ENCODE results near the gene RAB40C.

The RAB40C gene

GRCh38 chr16:560701-561412, 29.0 kb upstream of the RAB40C start:
- H3K27ac ChIP-seq (ENCODE audit: low read length) = no peak overlapping the region
- peaks cover 3% of the 10 kb centered on the region for H3K4me1 ChIP-seq (ENCODE audit: control insufficient read depth, low read depth, low read length)
- no peak overlapping the region for H3K4me3 ChIP-seq (ENCODE audit: low read length)
- H3K36me3 ChIP-seq (ENCODE audit: control insufficient read depth, low read depth, low read length) = no peaks in the 10 kb centered on the region
- H3K9ac ChIP-seq (ENCODE audit: low read length) = no peak overlapping the region
- H3K27me3 ChIP-seq (ENCODE audit: control insufficient read depth, insufficient read depth, low read length) = peaks cover 44% of the 10 kb centered on the region
- no peaks in the 10 kb centered on the region for H3K9me3 ChIP-seq (ENCODE audit: control insufficient read depth, low read depth, low read length)

GRCh38 chr16:561413-561794, 28.5 kb upstream of the RAB40C start:
- H3K4me3 ChIP-seq (ENCODE audit: low read length) = no peak overlapping the region
- H3K9ac ChIP-seq (ENCODE audit: low read length) = no peak overlapping the region
- no peak overlapping the region for H3K27ac ChIP-seq (ENCODE audit: low read length)
- H3K27me3 ChIP-seq (ENCODE audit: control insufficient read depth, insufficient read depth, low read length) = peaks cover 44% of the 10 kb centered on the region
- H3K36me3 ChIP-seq (ENCODE audit: control insufficient read depth, low read depth, low read length) = no peaks in the 10 kb centered on the region
- H3K4me1 ChIP-seq (ENCODE audit: control insufficient read depth, low read depth, low read length) = peaks cover 6% of the 10 kb centered on the region
- H3K9me3 ChIP-seq (ENCODE audit: control insufficient read depth, low read depth, low read length) = no peaks in the 10 kb centered on the region

DNA sequence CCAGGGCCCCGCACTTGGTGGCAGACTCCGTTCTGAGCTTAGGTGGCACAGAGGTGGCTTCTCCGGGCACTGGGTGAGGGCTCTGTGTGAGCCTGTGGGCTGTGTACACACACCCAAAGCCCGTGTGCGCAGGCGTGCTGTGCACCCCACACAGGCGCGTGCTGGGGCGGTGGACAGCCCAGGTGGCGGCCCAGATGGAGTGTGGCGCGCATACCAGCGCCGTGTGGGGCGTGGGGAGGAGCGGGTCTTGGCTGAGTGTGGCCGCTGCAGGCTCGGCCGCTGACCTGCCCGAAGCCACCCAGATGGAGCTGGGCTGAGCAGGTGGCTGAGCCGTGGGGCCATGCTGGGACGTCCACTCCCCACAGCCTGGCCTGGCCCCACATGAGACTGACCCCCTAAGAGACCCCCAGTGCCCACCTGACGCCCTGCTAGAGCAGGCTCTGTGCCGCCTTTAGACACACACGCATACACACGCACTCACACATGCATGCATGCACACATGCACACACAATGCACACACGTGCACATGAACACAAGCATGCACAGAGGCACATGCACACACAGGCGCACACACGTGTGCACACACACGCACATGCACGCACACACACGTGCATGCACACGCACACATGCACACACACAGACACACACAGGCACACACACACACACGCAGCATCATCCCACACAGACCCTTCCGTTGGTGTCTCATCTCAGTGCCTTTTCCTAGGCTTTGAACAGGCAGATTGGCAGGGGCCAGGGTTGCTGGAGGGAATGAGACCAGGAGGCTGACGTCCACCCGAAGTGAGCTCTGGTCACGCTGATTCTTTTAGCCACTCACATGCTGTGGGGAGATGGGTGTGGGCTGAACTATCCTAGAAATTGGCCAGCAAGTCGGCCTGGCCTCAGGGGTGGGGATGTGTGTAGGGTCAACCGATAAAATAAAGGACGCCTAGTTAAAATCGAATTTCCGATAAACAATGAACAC, 27.6 kb upstream of the RAB40C start:
- H3K27me3 ChIP-seq (ENCODE audit: control insufficient read depth, insufficient read depth, low read length) = peaks cover 44% of the 10 kb centered on the region

DNA sequence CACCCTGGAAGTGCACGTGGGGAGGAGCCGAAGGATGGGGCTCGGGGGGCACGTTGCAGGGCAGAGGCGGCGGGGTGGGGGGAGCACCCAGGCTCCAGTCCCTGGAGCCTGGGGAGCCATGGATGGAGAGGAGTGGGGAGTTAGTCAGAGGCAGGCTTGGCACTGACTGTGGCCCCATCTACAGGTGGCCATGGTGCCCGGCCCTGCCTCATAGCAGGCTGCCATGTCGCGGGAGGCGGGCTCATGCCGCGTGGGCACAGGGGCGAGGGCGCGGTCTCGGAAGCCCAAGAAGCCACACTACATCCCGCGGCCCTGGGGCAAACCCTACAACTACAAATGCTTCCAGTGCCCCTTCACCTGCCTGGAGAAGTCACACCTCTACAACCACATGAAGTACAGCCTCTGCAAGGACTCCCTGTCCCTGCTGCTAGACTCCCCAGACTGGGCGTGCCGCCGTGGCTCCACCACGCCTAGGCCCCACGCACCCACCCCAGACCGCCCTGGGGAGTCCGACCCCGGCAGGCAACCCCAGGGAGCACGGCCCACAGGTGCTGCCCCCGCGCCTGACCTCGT, 26.7 kb upstream of the RAB40C start:
- H3K9ac ChIP-seq (ENCODE audit: low read length) = no peak overlapping the region
- peaks cover 15% of the 10 kb centered on the region for H3K4me1 ChIP-seq (ENCODE audit: control insufficient read depth, low read depth, low read length)
- peaks cover 40% of the 10 kb centered on the region for H3K27me3 ChIP-seq (ENCODE audit: control insufficient read depth, insufficient read depth, low read length)

More for the DNA sequence above, 27.6 kb upstream of the RAB40C start:
- Histone ChIP-seq H3K4me3 (ENCODE audit: low read length) (no peak overlapping the region), H3K4me1 (ENCODE audit: control insufficient read depth, low read depth, low read length) (peaks cover 14% of the 10 kb centered on the region), H3K27ac (ENCODE audit: low read length) (no peak overlapping the region), H3K9me3 (ENCODE audit: control insufficient read depth, low read depth, low read length) (no peaks in the 10 kb centered on the region), H3K36me3 (ENCODE audit: control insufficient read depth, low read depth, low read length) (no peaks in the 10 kb centered on the region), H3K9ac (ENCODE audit: low read length) (no peak overlapping the region)

DNA sequence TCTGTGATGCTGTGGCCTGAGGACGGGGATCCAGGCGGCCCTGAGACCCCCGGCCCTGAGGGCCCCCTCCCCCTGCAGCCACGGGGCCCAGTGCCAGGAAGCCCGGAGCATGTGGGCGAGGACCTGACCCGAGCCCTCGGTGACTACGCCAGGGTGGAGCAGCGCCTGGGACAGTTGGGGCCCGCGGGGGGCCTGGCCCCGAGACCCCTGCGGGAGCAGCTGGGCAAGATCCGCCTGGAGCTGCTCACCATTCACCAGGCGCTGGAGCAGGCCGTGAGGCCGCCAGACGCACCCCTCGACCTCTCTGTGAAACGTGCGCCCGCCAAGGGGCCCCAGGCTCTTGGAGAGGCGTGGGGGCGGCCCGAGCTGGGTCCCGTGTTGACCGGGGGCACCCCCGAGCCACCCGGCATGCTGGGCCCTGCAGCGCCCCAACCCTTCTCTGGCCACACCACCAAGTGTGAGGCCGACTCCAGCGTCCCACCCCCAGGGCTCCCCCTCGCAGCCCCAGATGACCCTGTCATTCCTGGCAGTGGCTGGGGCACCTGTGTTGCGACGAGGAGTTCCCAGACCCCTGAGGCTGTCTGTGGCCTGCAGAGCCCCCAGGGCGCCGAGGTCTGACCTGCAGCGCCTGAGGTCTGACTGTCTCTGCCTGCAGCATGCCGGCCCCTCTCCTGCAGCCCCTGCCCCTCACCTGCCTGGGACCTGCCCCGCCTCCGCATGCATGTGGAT, 25.0 kb upstream of the RAB40C start:
- Histone ChIP-seq H3K36me3 (ENCODE audit: control insufficient read depth, low read depth, low read length) (no peaks in the 10 kb centered on the region), H3K27me3 (ENCODE audit: control insufficient read depth, insufficient read depth, low read length) (peaks cover 23% of the 10 kb centered on the region), H3K9me3 (ENCODE audit: control insufficient read depth, low read depth, low read length) (no peaks in the 10 kb centered on the region), H3K9ac (ENCODE audit: low read length) (no peak overlapping the region), H3K27ac (ENCODE audit: low read length) (no peak overlapping the region), H3K4me3 (ENCODE audit: low read length) (no peak overlapping the region), H3K4me1 (ENCODE audit: control insufficient read depth, low read depth, low read length) (peaks cover 16% of the 10 kb centered on the region)

More for the DNA sequence above, 26.7 kb upstream of the RAB40C start:
- Histone ChIP-seq H3K36me3 (ENCODE audit: control insufficient read depth, low read depth, low read length) (no peaks in the 10 kb centered on the region), H3K27ac (ENCODE audit: low read length) (no peak overlapping the region), H3K4me3 (ENCODE audit: low read length) (no peak overlapping the region), H3K9me3 (ENCODE audit: control insufficient read depth, low read depth, low read length) (no peaks in the 10 kb centered on the region)

GRCh38 chr16:565419-566330, 24.2 kb upstream of the RAB40C start:
- H3K9ac ChIP-seq (ENCODE audit: low read length) = no peak overlapping the region
- H3K4me1 ChIP-seq (ENCODE audit: control insufficient read depth, low read depth, low read length) = peaks cover 16% of the 10 kb centered on the region
- no peak overlapping the region for H3K27ac ChIP-seq (ENCODE audit: low read length)
- no peaks in the 10 kb centered on the region for H3K9me3 ChIP-seq (ENCODE audit: control insufficient read depth, low read depth, low read length)
- no peaks in the 10 kb centered on the region for H3K36me3 ChIP-seq (ENCODE audit: control insufficient read depth, low read depth, low read length)
- H3K4me3 ChIP-seq (ENCODE audit: low read length) = no peak overlapping the region
- peaks cover 21% of the 10 kb centered on the region for H3K27me3 ChIP-seq (ENCODE audit: control insufficient read depth, insufficient read depth, low read length)

DNA sequence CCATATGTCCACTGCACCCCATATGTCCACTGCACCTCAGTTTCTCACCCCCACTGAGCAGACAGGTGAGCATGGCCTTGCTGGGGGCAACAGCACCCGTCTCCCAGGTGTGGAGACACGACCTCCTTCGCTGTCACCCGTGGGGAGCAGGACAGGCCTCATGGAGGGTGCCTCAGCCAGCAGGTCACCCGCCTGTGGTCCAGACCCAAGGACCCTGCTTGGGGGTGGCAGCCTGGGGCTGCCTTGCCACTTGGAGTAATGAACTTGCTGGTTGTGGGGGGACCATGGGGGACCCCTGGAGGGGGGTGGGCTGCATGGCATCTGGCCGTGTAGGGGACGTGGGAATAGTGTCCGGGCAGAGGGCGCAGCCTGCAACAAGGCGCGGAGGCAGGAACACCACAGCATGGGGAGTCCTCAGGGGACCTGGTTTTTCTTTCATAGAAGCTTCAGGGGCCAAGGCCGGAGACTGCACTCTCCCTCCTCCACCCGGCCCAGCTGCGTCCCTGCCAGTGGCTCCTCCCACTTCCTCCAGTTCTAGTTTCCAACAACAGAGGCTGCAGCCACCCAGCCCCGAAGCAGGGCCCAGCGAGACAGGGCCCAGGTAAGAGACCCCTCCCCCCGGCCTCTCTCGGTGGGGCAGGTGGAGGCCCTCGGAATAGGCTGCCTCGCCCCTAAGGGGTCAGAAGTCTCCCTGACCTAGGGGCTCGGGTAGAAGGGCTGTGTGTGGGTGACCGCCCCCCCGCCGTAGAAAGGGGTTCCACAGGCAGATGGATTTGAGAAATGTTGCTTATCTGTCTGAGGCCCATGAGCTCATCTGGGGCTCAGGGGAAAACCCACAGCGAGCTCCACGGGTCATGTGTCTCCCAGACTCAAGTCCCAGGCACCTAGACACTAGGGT, 23.1 kb upstream of the RAB40C start, which contains the start of gene NHLRC4:
NHLRC4 (plus strand) TSS at position 531 of the 898 bp plus-strand sequence. CDS start 1,043 bp downstream, outside the sequence.
- Histone ChIP-seq H3K36me3 (ENCODE audit: control insufficient read depth, low read depth, low read length) (no peaks in the 10 kb centered on the region), H3K9me3 (ENCODE audit: control insufficient read depth, low read depth, low read length) (no peaks in the 10 kb centered on the region), H3K9ac (ENCODE audit: low read length) (no peak within 1 kb of the TSS), H3K4me3 (ENCODE audit: low read length) (no peak within 1 kb of the TSS), H3K27me3 (ENCODE audit: control insufficient read depth, insufficient read depth, low read length) (peaks cover 11% of the 10 kb centered on the region), H3K4me1 (ENCODE audit: control insufficient read depth, low read depth, low read length) (peaks cover 16% of the 10 kb centered on the region), H3K27ac (ENCODE audit: low read length) (no peak within 1 kb of the TSS)

GRCh38 chr16:567373-568256, 22.3 kb upstream of the RAB40C start:
- H3K27ac ChIP-seq (ENCODE audit: low read length) = no peak overlapping the region
- peaks cover 16% of the 10 kb centered on the region for H3K4me1 ChIP-seq (ENCODE audit: control insufficient read depth, low read depth, low read length)
- H3K36me3 ChIP-seq (ENCODE audit: control insufficient read depth, low read depth, low read length) = no peaks in the 10 kb centered on the region
- H3K27me3 ChIP-seq (ENCODE audit: control insufficient read depth, insufficient read depth, low read length) = peaks cover 2% of the 10 kb centered on the region
- no peak overlapping the region for H3K9ac ChIP-seq (ENCODE audit: low read length)
- no peak overlapping the region for H3K4me3 ChIP-seq (ENCODE audit: low read length)
- no peaks in the 10 kb centered on the region for H3K9me3 ChIP-seq (ENCODE audit: control insufficient read depth, low read depth, low read length)
